RPMI7951 (cell line): ENCODE data around the gene ERVV-1. TPM values are rescaled to one million over a fixed set of nuclear protein-coding genes. Genes with fewer than 3 reads are reported as not detected.
"Not testable (repeated sequence)": the region's sequence is repeated elsewhere in the genome, so short reads cannot be mapped to it uniquely, and the experiment has no call there.

ENCODE experiments used
- DNase-seq: peaks from one replicate; pipeline ENCODE4 v3.0.0-alpha.2; 2012; ENCODE audit warnings: low read depth
- total RNA-seq: library from RNA; depleted of rRNA; stranded (reverse); fragments of >200 nt; shearing (Covaris generic); gene quantifications from 2 replicates; pipeline ENCODE4 v1.2.3, GENCODE V29; 2014; rRNA removed

The ERVV-1 gene
- total RNA-seq, 1 experiment from 2014 or later = not detected

DNA sequence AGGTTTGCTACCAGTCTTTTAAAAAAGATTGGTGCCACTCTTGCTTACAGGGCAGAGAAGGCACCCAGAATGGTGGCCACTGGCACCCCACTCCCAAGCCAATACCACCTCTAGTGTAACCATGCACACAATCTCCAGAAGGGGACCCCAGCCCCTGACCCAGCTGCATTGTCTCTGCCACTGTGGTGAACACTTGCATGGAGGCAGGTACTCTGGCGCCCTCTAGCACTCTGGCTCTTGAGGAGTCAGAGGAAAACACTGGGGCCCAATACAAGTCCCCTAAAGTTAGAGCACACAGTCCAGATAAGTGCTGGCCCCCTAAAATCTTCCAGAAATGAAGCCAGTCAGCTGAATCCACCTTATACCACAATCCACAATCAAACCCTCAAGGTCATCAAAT lies 6.0 kb downstream of the ERVV-1 start:
- DNase-seq = no peak

- not testable (repeated sequence) for DNase-seq
These were observed 14.6 kb downstream of the ERVV-1 start for GRCh38 chr19:53028306-53028705.

GRCh38 chr19:53034054-53034453 lies 20.3 kb downstream of the ERVV-1 start:
- no peak for DNase-seq

DNA sequence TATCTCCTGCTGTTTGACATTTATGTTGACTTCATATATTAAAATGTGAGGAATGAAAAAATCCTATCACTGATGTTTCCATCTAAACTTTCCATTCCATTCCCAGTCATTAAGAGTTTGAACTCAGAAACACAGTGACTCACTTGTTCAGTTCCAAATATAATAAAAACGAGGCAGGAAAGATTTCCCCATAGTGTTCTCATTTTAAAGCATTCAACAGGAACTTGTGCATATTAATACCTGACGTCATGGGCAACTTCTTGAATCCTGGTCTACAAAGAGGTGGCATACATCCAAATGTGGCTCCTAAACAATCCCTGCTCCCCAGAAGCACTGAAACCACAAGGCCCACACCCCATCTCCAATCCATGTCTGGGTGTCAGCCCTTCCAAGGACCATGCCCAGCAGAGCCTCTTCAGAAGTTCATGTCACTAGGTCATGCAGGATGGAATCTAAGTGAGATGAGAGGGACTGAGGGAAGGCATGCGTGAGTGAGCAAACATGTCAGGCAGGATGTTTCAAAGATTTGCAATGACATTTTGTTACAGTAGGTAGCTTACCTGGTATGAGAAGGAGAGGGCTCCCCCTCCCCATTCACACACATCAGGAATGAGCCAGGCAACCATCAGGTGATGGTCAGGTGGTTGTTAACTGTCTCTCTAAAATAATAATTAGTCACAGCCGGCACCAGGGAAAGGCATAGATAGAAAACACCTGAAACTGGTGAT lies 21.4 kb downstream of the ERVV-1 start:
- no peak for DNase-seq

DNA sequence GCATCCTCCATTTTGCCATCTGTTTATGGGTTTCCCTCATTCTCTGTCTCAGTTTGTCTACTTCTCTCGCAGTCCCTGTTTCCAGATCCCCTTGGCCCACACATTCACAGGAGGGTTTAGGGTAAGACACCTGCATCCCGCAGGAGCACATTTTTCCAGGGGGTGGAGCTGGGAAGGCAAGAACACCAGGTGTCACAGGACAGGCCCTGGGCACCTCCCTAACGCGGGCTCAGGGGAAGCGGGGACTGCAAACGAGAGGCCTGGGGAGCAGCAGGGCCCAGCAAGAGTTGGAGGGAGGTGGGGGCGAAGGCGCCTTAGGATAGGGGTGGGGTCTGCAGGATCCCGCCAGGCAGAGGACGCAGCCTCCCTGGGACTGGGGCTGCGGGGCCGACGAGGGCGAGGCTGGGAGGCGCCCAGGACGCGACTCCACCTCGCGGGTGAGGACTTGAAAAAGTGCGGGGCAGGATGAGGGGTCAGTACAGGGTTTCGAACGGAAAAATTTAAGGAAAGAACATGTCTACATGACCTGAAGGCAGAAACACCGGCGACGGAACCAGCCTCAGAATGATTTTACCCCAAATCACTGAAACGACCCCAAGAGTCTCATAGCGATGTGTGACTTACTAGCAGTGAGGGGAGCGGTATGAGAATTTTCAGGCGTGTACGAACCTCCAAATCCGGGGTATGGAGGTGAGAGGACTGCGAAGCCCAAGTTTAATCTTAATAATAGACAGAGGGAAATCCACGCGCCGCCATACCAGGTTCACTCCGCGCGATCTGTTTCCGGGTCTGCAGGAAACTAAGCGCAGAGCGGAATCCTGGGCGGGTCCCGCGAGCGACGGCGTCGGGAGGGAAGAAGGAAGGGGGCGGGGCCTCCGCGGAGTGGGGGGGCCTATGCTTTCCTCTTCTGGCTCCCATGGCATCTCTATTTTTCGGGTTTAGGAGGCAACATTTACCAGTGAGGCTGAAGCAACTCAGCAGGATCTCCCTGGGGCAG lies 23.7 kb downstream of the ERVV-1 start:
- DNase-seq = peak; percentile 75

DNA sequence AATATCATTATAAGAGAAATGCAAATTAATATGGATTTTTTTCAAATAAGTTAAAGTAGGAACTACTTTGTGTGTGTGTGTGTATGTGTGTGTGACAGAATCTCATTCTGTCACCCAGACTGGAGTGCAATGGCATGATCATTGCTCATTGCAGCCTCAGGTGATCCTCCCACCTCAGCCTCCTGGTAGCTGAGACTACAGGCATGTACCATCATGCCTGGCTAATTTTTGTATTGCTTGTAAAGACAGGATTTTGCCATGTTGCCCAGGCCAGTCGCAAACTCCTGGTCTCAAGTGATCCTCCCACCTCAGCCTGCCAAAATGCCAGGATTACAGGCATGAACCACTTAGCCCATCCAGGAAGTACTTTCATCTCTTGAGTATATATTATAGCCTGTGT lies 27.6 kb downstream of the ERVV-1 start:
- no peak for DNase-seq

GRCh38 chr19:53045536-53045935 lies 31.8 kb downstream of the ERVV-1 start:
- DNase-seq = no peak

GRCh38 chr19:53047379-53047778 lies 33.7 kb downstream of the ERVV-1 start:
- DNase-seq = no peak

DNA sequence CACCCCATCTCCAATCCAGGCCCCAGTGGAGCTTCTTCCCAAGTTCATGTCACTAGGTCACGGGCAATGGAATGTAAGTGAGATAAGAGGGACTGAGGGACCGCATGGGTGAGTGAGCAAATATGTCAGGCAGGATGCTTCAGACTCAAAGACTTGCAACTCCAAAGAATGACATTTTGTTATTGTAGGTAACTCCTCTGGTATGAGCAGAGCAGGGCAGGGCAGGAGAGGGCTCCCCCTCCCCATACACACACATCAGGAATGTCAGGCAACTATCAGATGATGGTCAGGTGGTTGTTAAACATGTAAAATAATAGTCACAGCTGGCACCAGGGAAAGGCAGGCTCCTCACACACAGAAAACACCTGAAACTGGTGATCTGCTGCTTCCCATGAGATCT lies 41.4 kb downstream of the ERVV-1 start:
- DNase-seq = no peak

DNA sequence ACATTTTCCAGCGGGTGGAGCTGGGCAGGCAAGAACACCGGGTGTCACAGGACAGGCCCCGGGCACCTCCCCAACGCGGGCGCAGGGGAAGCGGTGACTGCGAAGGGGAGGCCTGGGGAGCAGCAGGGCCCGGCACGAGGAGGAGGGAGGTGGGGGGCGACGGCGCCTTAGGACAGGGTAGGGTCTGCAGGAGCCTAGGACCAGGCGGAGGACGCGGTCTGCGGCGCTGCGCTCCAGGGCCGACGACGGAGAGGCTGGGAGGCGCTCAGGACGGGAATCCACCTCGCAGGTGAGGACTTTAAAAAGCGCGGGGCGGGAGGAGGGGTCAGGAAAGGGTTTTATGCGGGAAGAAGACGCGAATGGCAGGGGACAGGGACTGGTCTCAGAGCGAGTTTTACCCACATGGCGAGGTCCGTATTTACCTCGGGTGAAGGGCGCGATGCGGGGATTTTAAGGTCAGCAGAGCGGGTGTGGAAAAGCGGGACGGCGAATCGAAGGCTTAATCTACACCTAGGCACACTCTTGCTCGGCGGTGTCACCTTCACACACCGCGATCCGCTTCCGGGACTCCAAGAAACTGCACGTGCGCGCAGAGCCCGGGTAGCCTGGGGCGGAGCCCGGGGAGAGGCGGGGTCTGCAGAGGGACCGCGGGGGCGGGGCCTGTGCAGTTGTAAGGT lies 44.3 kb downstream of the ERVV-1 start:
- DNase-seq = no peak

Other genes starting within 250 kb of the ERVV-1 start
- 8.2 and 8.3 TPM in 2 replicates for gene ZNF600, start 227.1 kb upstream of the ERVV-1 start, total RNA-seq
- gene ZNF28, start 192.3 kb upstream of the ERVV-1 start, total RNA-seq = 18.8 and 21.9 TPM in 2 replicates
- gene ZNF468, start 156.3 kb upstream of the ERVV-1 start, total RNA-seq = 14.8 and 22.9 TPM in 2 replicates
- gene ZNF320, start 116.3 kb upstream of the ERVV-1 start, total RNA-seq = 2.3 and 9.4 TPM in 2 replicates
- gene ZNF888, start 90.5 kb upstream of the ERVV-1 start, total RNA-seq = 4.6 and 5.6 TPM in 2 replicates
- gene ZNF816, start 51.0 kb upstream of the ERVV-1 start, total RNA-seq = 11.4 and 16.4 TPM in 2 replicates
- gene ERVV-2, start 30.8 kb downstream of the ERVV-1 start, total RNA-seq = not detected in 2 replicates
- 23.1 and 25.1 TPM in 2 replicates for gene ZNF160, start 89.5 kb downstream of the ERVV-1 start, total RNA-seq
- gene ZNF415, start 119.0 kb downstream of the ERVV-1 start, total RNA-seq = 2.9 and 5.0 TPM in 2 replicates
- gene ZNF347, start 145.1 kb downstream of the ERVV-1 start, total RNA-seq = 7.7 and 8.1 TPM in 2 replicates
- gene ZNF665, start 179.4 kb downstream of the ERVV-1 start, total RNA-seq = 2.5 and 3.6 TPM in 2 replicates
- 12.4 and 14.4 TPM in 2 replicates for gene ZNF677, start 241.0 kb downstream of the ERVV-1 start, total RNA-seq
- gene VN1R2, start 244.4 kb downstream of the ERVV-1 start, total RNA-seq = not detected in 2 replicates